Peyer's patch (tissue), 4 donors: ENCODE results near the gene ZACN.

Experiments used
- POLR2A ChIP-seq, 2 donors: fragments of 450-650 bp; IDR thresholded peaks; one replicate each; pipeline ENCODE4 v1.5.1; 2017; ENCODE audit warnings: antibody characterized with exemption in 2 of 2, mild to moderate bottlenecking in 2 of 2, moderate library complexity in 2 of 2
- TF ChIP-seq, protein P1 (sequence below), 6 experiments: fragments of 450-650 bp in 4 of 6; fragments of 200-600 bp in 2 of 6; sonication (generic) in 1 of 6; IDR thresholded peaks; one replicate each; pipeline ENCODE4 v1.5.1; 2017 to 2019; ENCODE audit warnings: antibody characterized with exemption in 6 of 6, mild to moderate bottlenecking in 3 of 6, moderate library complexity in 1 of 6

GRCh38 chr17:76077584-76078110, 1.3 kb upstream of the ZACN start:
- TF ChIP-seq, protein P1, sequence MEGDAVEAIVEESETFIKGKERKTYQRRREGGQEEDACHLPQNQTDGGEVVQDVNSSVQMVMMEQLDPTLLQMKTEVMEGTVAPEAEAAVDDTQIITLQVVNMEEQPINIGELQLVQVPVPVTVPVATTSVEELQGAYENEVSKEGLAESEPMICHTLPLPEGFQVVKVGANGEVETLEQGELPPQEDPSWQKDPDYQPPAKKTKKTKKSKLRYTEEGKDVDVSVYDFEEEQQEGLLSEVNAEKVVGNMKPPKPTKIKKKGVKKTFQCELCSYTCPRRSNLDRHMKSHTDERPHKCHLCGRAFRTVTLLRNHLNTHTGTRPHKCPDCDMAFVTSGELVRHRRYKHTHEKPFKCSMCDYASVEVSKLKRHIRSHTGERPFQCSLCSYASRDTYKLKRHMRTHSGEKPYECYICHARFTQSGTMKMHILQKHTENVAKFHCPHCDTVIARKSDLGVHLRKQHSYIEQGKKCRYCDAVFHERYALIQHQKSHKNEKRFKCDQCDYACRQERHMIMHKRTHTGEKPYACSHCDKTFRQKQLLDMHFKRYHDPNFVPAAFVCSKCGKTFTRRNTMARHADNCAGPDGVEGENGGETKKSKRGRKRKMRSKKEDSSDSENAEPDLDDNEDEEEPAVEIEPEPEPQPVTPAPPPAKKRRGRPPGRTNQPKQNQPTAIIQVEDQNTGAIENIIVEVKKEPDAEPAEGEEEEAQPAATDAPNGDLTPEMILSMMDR (IDR thresholded peaks at IDR 0.05): no peak
- TF ChIP-seq POLR2A (IDR thresholded peaks at IDR 0.05): no peak
